K562 (cell line): Measurements from ENCODE around the gene RNF217. TPM values are rescaled to one million over a fixed set of nuclear protein-coding genes. Genes with fewer than 3 reads are reported as not detected.

Source experiments
- EWSR1 ChIP-seq: fragments of 450-650 bp; IDR thresholded peaks from 2 replicates; pipeline ENCODE4 v1.6.1; 2018; ENCODE audit warnings: borderline replicate concordance, mild to moderate bottlenecking, low read depth, moderate library complexity; ENCODE audit not compliant: partially characterized antibody
- FOXA1 ChIP-seq: fragments of 450-650 bp; IDR thresholded peaks from 2 replicates; pipeline ENCODE4 v1.6.1; 2016; ENCODE audit warnings: mild to moderate bottlenecking, borderline replicate concordance
- FOXK2 ChIP-seq, 2 experiments: fragments of 450-650 bp; IDR thresholded peaks in 1 of 2; conservative IDR thresholded peaks in 1 of 2; 2 replicates each; pipeline ENCODE4 v1.6.1; 2016; ENCODE audit warnings: low read depth in 2 of 2, mild to moderate bottlenecking in 1 of 2
- HDAC2 ChIP-seq: fragments of 450-650 bp; IDR thresholded peaks from 2 replicates; pipeline ENCODE4 v1.6.1; 2016; ENCODE audit warnings: mild to moderate bottlenecking
- KAT7 ChIP-seq: sonication (generic); formaldehyde crosslinking; IDR thresholded peaks from 2 replicates; pipeline ENCODE4 v1.8.0; 2022; ENCODE audit warnings: missing genetic modification reagents, mild to moderate bottlenecking, borderline replicate concordance
- PTBP1 ChIP-seq: fragments of 200-400 bp; formaldehyde crosslinking; IDR thresholded peaks from 2 replicates; pipeline ENCODE4 v1.6.1; 2017; ENCODE audit warnings: low read depth, low read length
- RBM39 ChIP-seq: fragments of 200-400 bp; formaldehyde crosslinking; optimal IDR thresholded peaks from 2 replicates; pipeline ENCODE3; 2018; ENCODE audit warnings: low read depth, low read length
- RHOXF2B ChIP-seq: fragments of 250-450 bp; sonication (Bioruptor Pico); conservative IDR thresholded peaks from 2 replicates; pipeline ENCODE4 v1.5.1; 2021
- SAP30 ChIP-seq: fragments of 200-600 bp; sonication (generic); IDR thresholded peaks from 2 replicates; pipeline ENCODE4 v1.6.1; 2012; ENCODE audit warnings: borderline replicate concordance, low read depth, mild to moderate bottlenecking, moderate library complexity, low read length, control low read depth, inconsistent platforms; ENCODE audit not compliant: insufficient read depth, poor library complexity, severe bottlenecking
- SUPT5H ChIP-seq: fragments of 450-650 bp; IDR thresholded peaks from 2 replicates; pipeline ENCODE4 v1.6.1; 2016
- TAF9B ChIP-seq: fragments of 450-650 bp; IDR thresholded peaks from 2 replicates; pipeline ENCODE4 v1.6.1; 2018; ENCODE audit warnings: mild to moderate bottlenecking; ENCODE audit not compliant: partially characterized antibody
- TBP ChIP-seq: optimal IDR thresholded peaks from 2 replicates; pipeline ENCODE3; 2011; ENCODE audit warnings: low read depth, low read length, improper control_type of control experiment
- TCF7L2 ChIP-seq: fragments of 150-350 bp; IDR thresholded peaks from 2 replicates; pipeline ENCODE4 v1.6.1; 2016; ENCODE audit warnings: low read depth, mild to moderate bottlenecking, low read length, moderate library complexity
- TFAP4 ChIP-seq: sonication (generic); formaldehyde crosslinking; IDR thresholded peaks from 2 replicates; pipeline ENCODE4 v1.8.0; 2022; ENCODE audit warnings: missing genetic modification reagents, mild to moderate bottlenecking, moderate library complexity, borderline replicate concordance
- ZFX ChIP-seq: sonication (generic); formaldehyde crosslinking; IDR thresholded peaks from 2 replicates; pipeline ENCODE4 v1.8.0; 2022; ENCODE audit warnings: mild to moderate bottlenecking, missing genetic modification reagents, moderate library complexity
- ZNF134 ChIP-seq: fragments of 250-450 bp; sonication (Bioruptor Pico); conservative IDR thresholded peaks from 2 replicates; pipeline ENCODE4 v1.4.0; 2020
- ZNF282 ChIP-seq: sonication (generic); formaldehyde crosslinking; IDR thresholded peaks from 2 replicates; pipeline ENCODE4 v1.8.1; 2023; ENCODE audit warnings: missing genetic modification reagents
- ZNF609 ChIP-seq: sonication (generic); formaldehyde crosslinking; IDR thresholded peaks from 2 replicates; pipeline ENCODE4 v1.8.1; 2023; ENCODE audit warnings: missing genetic modification reagents, mild to moderate bottlenecking, borderline replicate concordance
- ZNF830 ChIP-seq: fragments of 250-450 bp; sonication (Bioruptor Pico); IDR thresholded peaks from 2 replicates; pipeline ENCODE4 v1.5.0; 2021; ENCODE audit warnings: mild to moderate bottlenecking
- polyA plus RNA-seq, 8 experiments: library from polyadenylated mRNA; depleted of rRNA in 4 of 8; stranded (reverse) in 5 of 8; unstranded in 3 of 8; fragments of >200 nt; fragmentation: Nextera tagmentation in 2 of 8; fragmentation: Illumina TruSeq in 1 of 8; extraction: Ambion mirVana in 2 of 8; extraction: Trizol in 1 of 8; gene quantifications; 2 replicates each; pipeline versions ENCODE4 v1.2.1 to v1.2.3, GENCODE V29; 2011 to 2014; ENCODE audit warnings: inconsistent platforms in 1 of 8, missing spikeins in 1 of 8
- total RNA-seq, 7 experiments: library from RNA; depleted of rRNA in 6 of 7; stranded (reverse); fragments of >200 nt in 6 of 7; fragmentation: Illumina TruSeq in 2 of 7; extraction: Trizol in 2 of 7; gene quantifications; 2 replicates each; pipeline versions ENCODE4 v1.2.1 to v1.2.3, GENCODE V29; 2011 to 2021; ENCODE audit warnings: low replicate concordance in 1 of 7
- TF ChIP-seq, protein P1 (sequence below), 3 experiments: IDR thresholded peaks in 2 of 3; conservative IDR thresholded peaks in 1 of 3; 2 replicates each; pipeline ENCODE4 v1.5.1; 2011 to 2012; ENCODE audit warnings: low read length in 3 of 3, mild to moderate bottlenecking in 3 of 3, control low read depth in 2 of 3, improper control_type of control experiment in 1 of 3, inconsistent platforms in 1 of 3, low read depth in 1 of 3, mixed read lengths in 1 of 3, moderate library complexity in 1 of 3; ENCODE audit not compliant: insufficient read depth in 2 of 3

The RNF217 gene
- total and polyA plus RNA-seq, 9 of the 15 experiments (the other 6 are each of a cell fraction or from before 2014, with no cell fraction given): 2.9 to 25.6 (median 12.0) TPM

DNA sequence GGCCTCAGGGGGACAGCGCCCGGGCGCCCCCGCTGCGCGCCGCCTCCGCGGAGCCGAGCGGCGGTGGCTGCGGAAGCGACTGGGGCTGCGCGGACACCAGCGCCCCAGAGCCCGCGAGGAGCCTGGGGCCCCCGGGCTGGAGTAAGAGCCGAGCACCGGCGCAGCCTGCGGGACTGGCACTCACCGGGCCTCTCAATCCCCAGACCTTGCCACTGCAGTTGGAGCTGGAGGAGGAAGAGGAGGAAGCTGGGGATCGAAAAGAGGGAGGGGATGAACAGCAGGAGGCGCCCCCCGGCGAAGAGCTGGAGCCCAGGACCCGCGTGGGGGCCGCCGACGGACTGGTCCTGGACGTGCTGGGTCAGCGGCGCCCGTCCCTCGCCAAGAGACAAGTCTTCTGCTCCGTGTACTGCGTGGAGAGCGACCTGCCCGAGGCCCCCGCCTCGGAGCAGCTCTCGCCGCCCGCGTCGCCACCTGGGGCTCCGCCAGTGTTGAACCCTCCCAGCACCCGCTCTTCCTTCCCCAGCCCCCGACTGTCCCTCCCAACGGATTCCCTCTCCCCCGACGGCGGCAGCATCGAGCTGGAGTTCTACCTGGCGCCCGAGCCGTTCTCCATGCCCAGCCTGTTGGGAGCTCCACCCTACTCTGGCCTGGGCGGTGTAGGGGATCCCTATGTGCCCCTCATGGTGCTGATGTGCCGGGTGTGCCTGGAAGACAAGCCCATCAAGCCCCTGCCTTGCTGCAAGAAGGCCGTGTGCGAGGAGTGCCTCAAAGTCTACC lies 590 bp downstream of the RNF217 start (continued):
- TF ChIP-seq TAF9B (no peak), RBM39 (no peak), RHOXF2B (CRISPR knock-in tag) (no peak), SAP30 (peak; percentile 19), ZNF609 (CRISPR knock-in tag) (0 out of 2 replicates have a peak, but pooled peaks have one; percentile 25), ZNF134 (CRISPR knock-in tag) (no peak), ZNF282 (CRISPR knock-in tag) (0 out of 2 replicates have a peak, but pooled peaks have one; percentile 44), TFAP4 (CRISPR knock-in tag) (peak; percentile 67), TBP (no peak), SUPT5H (peak; percentile 54; the same call in 1 of the 2 replicates), PTBP1 (no peak), TCF7L2 (no peak), FOXA1 (no peak), ZFX (CRISPR knock-in tag) (peak; percentile 44), KAT7 (CRISPR knock-in tag) (peak; percentile 92; the same call in 1 of the 2 replicates), HDAC2 (0 out of 2 replicates have a peak, but pooled peaks have one; percentile 20), EWSR1 (no peak), ZNF830 (CRISPR knock-in tag) (no peak), FOXK2 (conservative IDR thresholded peaks at IDR 0.05 in 1 of 2, IDR thresholded peaks at IDR 0.05 in 1 of 2; ENCODE audit: low read depth in 2 of 2) (no peak)
- TF ChIP-seq, protein P1, sequence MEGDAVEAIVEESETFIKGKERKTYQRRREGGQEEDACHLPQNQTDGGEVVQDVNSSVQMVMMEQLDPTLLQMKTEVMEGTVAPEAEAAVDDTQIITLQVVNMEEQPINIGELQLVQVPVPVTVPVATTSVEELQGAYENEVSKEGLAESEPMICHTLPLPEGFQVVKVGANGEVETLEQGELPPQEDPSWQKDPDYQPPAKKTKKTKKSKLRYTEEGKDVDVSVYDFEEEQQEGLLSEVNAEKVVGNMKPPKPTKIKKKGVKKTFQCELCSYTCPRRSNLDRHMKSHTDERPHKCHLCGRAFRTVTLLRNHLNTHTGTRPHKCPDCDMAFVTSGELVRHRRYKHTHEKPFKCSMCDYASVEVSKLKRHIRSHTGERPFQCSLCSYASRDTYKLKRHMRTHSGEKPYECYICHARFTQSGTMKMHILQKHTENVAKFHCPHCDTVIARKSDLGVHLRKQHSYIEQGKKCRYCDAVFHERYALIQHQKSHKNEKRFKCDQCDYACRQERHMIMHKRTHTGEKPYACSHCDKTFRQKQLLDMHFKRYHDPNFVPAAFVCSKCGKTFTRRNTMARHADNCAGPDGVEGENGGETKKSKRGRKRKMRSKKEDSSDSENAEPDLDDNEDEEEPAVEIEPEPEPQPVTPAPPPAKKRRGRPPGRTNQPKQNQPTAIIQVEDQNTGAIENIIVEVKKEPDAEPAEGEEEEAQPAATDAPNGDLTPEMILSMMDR (IDR thresholded peaks at IDR 0.05 in 2 of 3, conservative IDR thresholded peaks at IDR 0.05 in 1 of 3; ENCODE audit: insufficient read depth in 2 of 3, low read depth in 1 of 3, low read length in 3 of 3): peak; percentile 11 to 21 (median 16); a peak in 1 of 6 replicates
